Osteoblast (primary cell): ENCODE data around the gene AIM2. TPM values are rescaled to one million over a fixed set of nuclear protein-coding genes. Genes with fewer than 3 reads are reported as not detected.
"Not testable (repeated sequence)": the region's sequence is repeated elsewhere in the genome, so short reads cannot be mapped to it uniquely, and the experiment has no call there.

Source experiments
- DNase-seq: peaks from one replicate; pipeline ENCODE4 v3.0.0; 2011; ENCODE audit warnings: low spot score, mixed read lengths; ENCODE audit not compliant: insufficient read length; ENCODE audit errors: missing footprints
- H2AFZ ChIP-seq: 2 replicates; pipeline ENCODE4 v1.6.0; 2011; ENCODE audit warnings: mild to moderate bottlenecking, low read length
- H3K27ac ChIP-seq: 2 replicates; pipeline ENCODE4 v1.5.1; 2011; ENCODE audit warnings: mild to moderate bottlenecking, low read depth, low read length, moderate library complexity
- H3K27me3 ChIP-seq: 2 replicates; pipeline ENCODE4 v1.6.0; 2012; ENCODE audit warnings: mild to moderate bottlenecking, control low read depth, inconsistent platforms, low read length, moderate library complexity; ENCODE audit not compliant: insufficient read depth
- H3K36me3 ChIP-seq: 2 replicates; pipeline ENCODE4 v1.5.1; 2011; ENCODE audit warnings: mild to moderate bottlenecking, low read length, control low read depth, moderate library complexity; ENCODE audit not compliant: insufficient read depth
- H3K4me1 ChIP-seq: 2 replicates; pipeline ENCODE4 v1.5.1; 2011; ENCODE audit warnings: mild to moderate bottlenecking, low read length, control low read depth, moderate library complexity; ENCODE audit not compliant: insufficient read depth
- H3K4me2 ChIP-seq: 2 replicates; pipeline ENCODE4 v1.6.0; 2011; ENCODE audit warnings: mild to moderate bottlenecking, low read length; ENCODE audit not compliant: insufficient read depth
- H3K4me3 ChIP-seq: fragments of 200-600 bp; sonication (generic); 3 replicates; pipeline ENCODE4 v1.5.1; 2012; ENCODE audit warnings: mild to moderate bottlenecking, low read length, inconsistent platforms; ENCODE audit not compliant: insufficient read depth
- H3K79me2 ChIP-seq: 2 replicates; pipeline ENCODE4 v1.6.0; 2012; ENCODE audit warnings: mild to moderate bottlenecking, low read length, control low read depth, inconsistent platforms; ENCODE audit not compliant: insufficient read depth
- H3K9me3 ChIP-seq: 2 replicates; pipeline ENCODE4 v1.5.1; 2011; ENCODE audit warnings: low read depth, low read length, control low read depth
- H4K20me1 ChIP-seq: 2 replicates; pipeline ENCODE4 v1.6.0; 2012; ENCODE audit warnings: mild to moderate bottlenecking, low read length, control low read depth; ENCODE audit not compliant: insufficient read depth
- total RNA-seq: library from RNA; depleted of rRNA; stranded (reverse); fragments of >200 nt; gene quantifications from 2 replicates; pipeline ENCODE4 v1.2.3, GENCODE V29; 2012
- TF ChIP-seq, protein P1 (sequence below): IDR thresholded peaks from 2 replicates; pipeline ENCODE4 v1.5.1; 2011; ENCODE audit warnings: mild to moderate bottlenecking, low read depth, low read length, moderate library complexity; ENCODE audit errors: extremely low read depth

Gene AIM2
- total RNA-seq, 1 donor = 0.72 TPM

DNA sequence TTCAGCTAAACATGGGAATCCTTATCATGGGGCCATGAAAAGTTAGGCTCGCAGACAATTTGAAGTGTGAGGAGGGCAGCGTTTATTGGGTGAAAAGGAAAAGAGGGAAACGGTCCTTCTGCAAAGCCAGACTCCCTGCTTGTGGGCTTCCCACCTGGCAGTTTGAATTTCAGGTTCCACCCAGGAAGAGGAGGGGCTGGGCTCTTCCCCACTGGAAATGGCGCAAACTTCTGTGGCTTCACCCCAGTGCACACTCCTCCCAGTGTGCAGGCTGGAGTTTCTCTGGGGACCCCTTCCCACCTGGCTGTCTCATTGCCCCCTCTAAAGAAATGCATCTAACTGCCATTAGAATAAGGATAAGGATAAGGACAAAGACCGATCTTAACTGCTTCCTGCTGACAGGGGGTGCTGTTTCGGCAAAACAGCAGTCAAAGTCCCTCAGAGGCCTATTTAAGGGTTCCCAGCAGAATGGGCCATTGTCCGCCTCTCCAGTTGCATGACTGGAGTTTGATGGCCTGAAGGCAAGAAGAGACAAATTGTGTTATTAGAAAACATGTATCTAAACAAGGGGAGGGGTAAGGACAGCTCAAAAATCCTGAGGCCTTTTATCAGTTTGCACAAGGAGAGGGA, 20.4 kb downstream of the AIM2 start:
- Histone ChIP-seq H3K4me3 (no peak overlapping the region), H3K36me3 (peaks cover 43% of the 10 kb centered on the region), H3K27ac (no peak overlapping the region), H3K9me3 (no peaks in the 10 kb centered on the region), H3K79me2 (no peaks in the 10 kb centered on the region), H4K20me1 (no peaks in the 10 kb centered on the region), H2AFZ (no peak overlapping the region), H3K4me2 (no peak overlapping the region), H3K27me3 (no peaks in the 10 kb centered on the region), H3K4me1 (peaks cover 8% of the 10 kb centered on the region)
- TF ChIP-seq, protein P1, sequence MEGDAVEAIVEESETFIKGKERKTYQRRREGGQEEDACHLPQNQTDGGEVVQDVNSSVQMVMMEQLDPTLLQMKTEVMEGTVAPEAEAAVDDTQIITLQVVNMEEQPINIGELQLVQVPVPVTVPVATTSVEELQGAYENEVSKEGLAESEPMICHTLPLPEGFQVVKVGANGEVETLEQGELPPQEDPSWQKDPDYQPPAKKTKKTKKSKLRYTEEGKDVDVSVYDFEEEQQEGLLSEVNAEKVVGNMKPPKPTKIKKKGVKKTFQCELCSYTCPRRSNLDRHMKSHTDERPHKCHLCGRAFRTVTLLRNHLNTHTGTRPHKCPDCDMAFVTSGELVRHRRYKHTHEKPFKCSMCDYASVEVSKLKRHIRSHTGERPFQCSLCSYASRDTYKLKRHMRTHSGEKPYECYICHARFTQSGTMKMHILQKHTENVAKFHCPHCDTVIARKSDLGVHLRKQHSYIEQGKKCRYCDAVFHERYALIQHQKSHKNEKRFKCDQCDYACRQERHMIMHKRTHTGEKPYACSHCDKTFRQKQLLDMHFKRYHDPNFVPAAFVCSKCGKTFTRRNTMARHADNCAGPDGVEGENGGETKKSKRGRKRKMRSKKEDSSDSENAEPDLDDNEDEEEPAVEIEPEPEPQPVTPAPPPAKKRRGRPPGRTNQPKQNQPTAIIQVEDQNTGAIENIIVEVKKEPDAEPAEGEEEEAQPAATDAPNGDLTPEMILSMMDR = no peak
- no peak for DNase-seq

DNA sequence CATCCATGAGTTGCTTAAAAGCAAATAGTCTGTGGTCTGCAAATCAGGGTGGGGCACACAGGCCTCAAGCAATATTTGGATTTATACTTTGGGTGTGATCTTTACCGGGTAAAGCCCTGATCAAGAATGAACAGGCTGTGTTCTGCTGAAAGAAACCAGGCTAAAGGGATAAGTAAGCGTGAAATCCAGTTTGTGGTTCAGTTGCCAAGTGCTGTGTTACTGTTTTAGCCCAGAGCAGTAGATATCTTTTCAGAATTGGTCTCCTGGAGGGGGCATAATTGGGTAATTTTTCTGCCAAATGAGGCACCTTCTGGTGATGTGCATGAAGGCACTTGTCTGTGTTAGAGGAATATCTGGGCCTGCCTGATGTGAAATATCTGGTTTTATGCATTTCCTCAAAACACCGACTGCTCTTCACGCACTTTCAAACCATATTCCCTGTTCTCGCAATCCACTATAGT, 21.4 kb downstream of the AIM2 start:
- Histone ChIP-seq H3K9me3 (no peaks in the 10 kb centered on the region), H3K4me3 (no peak overlapping the region), H3K4me2 (no peak overlapping the region), H2AFZ (no peak overlapping the region), H3K4me1 (peaks cover 8% of the 10 kb centered on the region), H4K20me1 (peaks cover 3% of the 10 kb centered on the region), H3K27me3 (no peaks in the 10 kb centered on the region), H3K36me3 (peaks cover 53% of the 10 kb centered on the region), H3K27ac (no peak overlapping the region), H3K79me2 (no peaks in the 10 kb centered on the region)
- TF ChIP-seq, protein P1 = no peak
- no peak for DNase-seq

DNA sequence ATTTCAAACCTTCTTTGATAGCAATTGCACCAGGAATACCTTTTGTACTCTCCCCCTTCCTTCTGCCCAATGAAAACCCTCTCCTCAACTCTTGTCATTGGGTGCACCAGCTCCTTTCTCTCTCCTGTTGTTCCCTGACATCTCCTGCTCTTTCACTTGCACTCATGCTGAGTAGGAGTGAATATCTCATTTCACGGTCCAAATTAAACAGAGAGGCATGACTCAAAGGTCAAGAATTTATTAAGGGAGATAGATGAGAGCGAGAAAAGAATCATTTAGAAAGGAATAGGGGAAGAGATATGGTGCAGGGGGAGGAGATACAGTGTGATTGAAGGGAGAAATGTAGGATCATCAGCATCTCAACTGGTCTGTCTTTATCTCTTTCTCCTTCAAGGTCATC, 22.1 kb downstream of the AIM2 start:
- DNase-seq = no peak
- Histone ChIP-seq H3K36me3 (peaks cover 61% of the 10 kb centered on the region), H3K4me2 (no peak overlapping the region)

DNA sequence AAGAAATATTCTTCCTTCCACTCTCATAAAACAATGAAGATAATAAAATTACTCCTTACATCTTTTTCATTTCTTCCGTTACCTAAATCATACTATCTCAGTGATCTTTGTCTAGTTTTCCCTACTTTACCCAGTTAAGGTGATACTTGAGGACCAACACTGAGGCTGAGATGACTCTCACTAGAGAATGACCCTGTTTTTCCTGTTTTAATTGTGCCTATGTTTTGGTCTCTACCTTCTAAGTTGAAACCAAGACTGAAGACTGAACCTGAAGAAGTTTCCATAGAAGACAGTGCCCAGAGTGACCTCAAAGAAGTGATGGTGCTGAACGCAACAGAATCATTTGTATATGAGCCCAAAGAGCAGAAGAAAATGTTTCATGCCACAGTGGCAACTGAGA, 25.1 kb downstream of the AIM2 start:
- Histone ChIP-seq H3K79me2 (no peaks in the 10 kb centered on the region), H3K4me1 (peaks cover 8% of the 10 kb centered on the region), H3K4me2 (no peak overlapping the region), H4K20me1 (peaks cover 3% of the 10 kb centered on the region), H3K36me3 (peaks cover 72% of the 10 kb centered on the region), H2AFZ (no peak overlapping the region), H3K9me3 (no peaks in the 10 kb centered on the region), H3K4me3 (no peak overlapping the region), H3K27ac (no peak overlapping the region), H3K27me3 (no peaks in the 10 kb centered on the region)
- peak; percentile 25 for DNase-seq
- TF ChIP-seq, protein P1 = no peak

More for the DNA sequence above, 22.1 kb downstream of the AIM2 start:
- Histone ChIP-seq H3K4me1 (peaks cover 8% of the 10 kb centered on the region), H2AFZ (no peak overlapping the region), H3K79me2 (no peaks in the 10 kb centered on the region), H4K20me1 (peaks cover 3% of the 10 kb centered on the region), H3K27ac (no peak overlapping the region), H3K4me3 (no peak overlapping the region), H3K9me3 (no peaks in the 10 kb centered on the region), H3K27me3 (no peaks in the 10 kb centered on the region)
- TF ChIP-seq, protein P1 = no peak

DNA sequence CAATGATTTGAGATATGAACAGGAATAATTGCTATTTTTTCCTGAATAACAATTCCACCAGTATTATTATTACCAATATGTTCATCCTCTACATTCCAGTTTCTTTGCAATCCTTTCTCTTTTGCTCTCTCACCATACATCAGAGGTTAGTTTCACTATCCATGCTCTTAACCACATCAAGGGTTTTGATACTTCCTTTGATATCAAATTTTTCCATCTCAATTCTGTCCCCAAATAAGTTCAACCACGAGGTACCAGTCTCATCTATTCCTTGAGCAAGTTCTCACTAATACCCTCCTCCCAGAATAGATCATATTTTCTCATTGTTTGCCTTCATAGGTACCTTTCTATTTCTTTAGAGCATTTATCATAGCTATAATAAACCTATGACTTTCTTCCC, 30.1 kb downstream of the AIM2 start:
- not testable (repeated sequence) for H3K4me3 ChIP-seq, H3K27ac ChIP-seq, H3K27me3 ChIP-seq, DNase-seq, H3K79me2 ChIP-seq, H2AFZ ChIP-seq, H3K9me3 ChIP-seq, H3K4me2 ChIP-seq, H4K20me1 ChIP-seq, H3K4me1 ChIP-seq
- peaks cover 60% of the 10 kb centered on the region for H3K36me3 ChIP-seq
